ENCODE data around the gene DPYD.

DPYD gene

GRCh38 chr1:97373000-97373399 is 547.8 kb downstream of the DPYD start:
- no peak for TF ChIP-seq CTCF (IDR thresholded peaks at IDR 0.05; ENCODE audit: borderline replicate concordance, insufficient read depth, low read depth, low read length)
- H3K4me3 ChIP-seq (ENCODE audit: low read depth, low read length): no peak overlapping the region

- no peak for TF ChIP-seq CTCF (IDR thresholded peaks at IDR 0.05; ENCODE audit: borderline replicate concordance, insufficient read depth, low read depth, low read length)
- no peak overlapping the region for H3K4me3 ChIP-seq (ENCODE audit: low read depth, low read length)
Measured at GRCh38 chr1:97372531-97372930, 548.3 kb downstream of the DPYD start.

- TF ChIP-seq CTCF (IDR thresholded peaks at IDR 0.05; ENCODE audit: borderline replicate concordance, insufficient read depth, low read depth, low read length): no peak
- H3K4me3 ChIP-seq (ENCODE audit: low read depth, low read length): no peak overlapping the region
Measured at GRCh38 chr1:97368296-97368695, 552.5 kb downstream of the DPYD start.

GRCh38 chr1:97366984-97367383 is 553.9 kb downstream of the DPYD start:
- no peak for TF ChIP-seq CTCF (IDR thresholded peaks at IDR 0.05; ENCODE audit: borderline replicate concordance, insufficient read depth, low read depth, low read length)
- no peak overlapping the region for H3K4me3 ChIP-seq (ENCODE audit: low read depth, low read length)

- TF ChIP-seq CTCF (IDR thresholded peaks at IDR 0.05; ENCODE audit: borderline replicate concordance, insufficient read depth, low read depth, low read length): no peak
- H3K4me3 ChIP-seq (ENCODE audit: low read depth, low read length): no peak overlapping the region
Measured at GRCh38 chr1:97365026-97365425, 555.8 kb downstream of the DPYD start.

- no peak overlapping the region for H3K4me3 ChIP-seq (ENCODE audit: low read depth, low read length)
- TF ChIP-seq CTCF (IDR thresholded peaks at IDR 0.05; ENCODE audit: borderline replicate concordance, insufficient read depth, low read depth, low read length): no peak
Measured at GRCh38 chr1:97364086-97364485, 556.7 kb downstream of the DPYD start.

- TF ChIP-seq CTCF (IDR thresholded peaks at IDR 0.05; ENCODE audit: borderline replicate concordance, insufficient read depth, low read depth, low read length): no peak
- no peak overlapping the region for H3K4me3 ChIP-seq (ENCODE audit: low read depth, low read length)
Measured at GRCh38 chr1:97356309-97356708, 564.5 kb downstream of the DPYD start.
